GM21786 (cell line): ENCODE results near the gene BZW1.

Experiments
- ATAC-seq: cut with Tn5 transposase; IDR thresholded peaks from one replicate; pipeline ENCODE4 v1.9.1; 2021; ENCODE audit not compliant: unreplicated experiment

Gene BZW1

DNA sequence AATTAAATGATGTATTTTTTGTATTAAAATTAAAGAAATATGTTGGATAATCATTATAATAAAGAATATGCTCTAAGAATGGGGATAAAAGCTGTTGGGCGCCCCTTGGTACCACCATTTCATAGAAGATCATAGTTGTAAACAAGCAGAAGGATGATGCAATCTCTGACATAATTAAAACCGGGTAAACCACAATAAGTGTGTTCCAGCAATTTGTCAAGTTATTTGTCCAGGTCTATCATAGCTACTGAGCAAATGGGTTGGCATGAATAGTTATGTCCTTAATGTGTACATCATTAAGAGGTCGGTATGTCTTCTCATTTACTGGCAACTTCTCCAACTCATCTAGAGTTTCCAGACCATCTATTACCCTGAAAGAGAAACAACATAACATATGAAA lies 59.4 kb downstream of the BZW1 start:
- no peak for ATAC-seq

DNA sequence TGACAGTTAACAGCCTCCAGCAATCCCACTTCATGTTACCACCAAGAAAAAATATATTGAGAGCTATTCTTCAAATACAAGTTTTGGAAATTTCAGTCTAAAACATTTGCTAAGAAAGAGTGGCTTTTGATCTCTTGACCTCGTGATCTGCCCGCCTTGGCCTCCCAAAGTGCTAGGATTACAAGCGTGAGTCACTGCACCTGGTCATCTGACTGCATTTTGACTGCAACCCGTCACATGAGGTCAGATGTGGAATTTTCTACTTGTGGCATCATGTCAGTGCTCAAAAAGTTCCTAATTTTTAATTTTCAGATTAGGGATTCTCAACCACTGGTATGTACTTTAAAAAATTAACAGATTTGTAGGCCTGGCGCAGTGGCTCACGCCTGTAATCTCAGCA lies 61.9 kb downstream of the BZW1 start:
- no peak for ATAC-seq
